Subcutaneous adipose tissue (tissue), 4 donors: ENCODE measurements around the gene HYAL3. TPM values are rescaled to one million over a fixed set of nuclear protein-coding genes. Genes with fewer than 3 reads are reported as not detected.

Experiments used
- CTCF ChIP-seq: fragments of 450-650 bp; IDR thresholded peaks from one replicate; pipeline ENCODE4 v1.5.1; 2016; ENCODE audit warnings: low read depth, mild to moderate bottlenecking, control low read depth, antibody characterized with exemption, moderate library complexity
- total RNA-seq, 4 donors: library from RNA; depleted of rRNA; stranded (reverse); fragments of >200 nt; gene quantifications; one replicate each; pipeline ENCODE4 v1.1.0, GENCODE V29; 2016

HYAL3 gene
- total RNA-seq, 4 donors from 2014 or later: 1.5 to 5.1 (median 3.4) TPM

DNA sequence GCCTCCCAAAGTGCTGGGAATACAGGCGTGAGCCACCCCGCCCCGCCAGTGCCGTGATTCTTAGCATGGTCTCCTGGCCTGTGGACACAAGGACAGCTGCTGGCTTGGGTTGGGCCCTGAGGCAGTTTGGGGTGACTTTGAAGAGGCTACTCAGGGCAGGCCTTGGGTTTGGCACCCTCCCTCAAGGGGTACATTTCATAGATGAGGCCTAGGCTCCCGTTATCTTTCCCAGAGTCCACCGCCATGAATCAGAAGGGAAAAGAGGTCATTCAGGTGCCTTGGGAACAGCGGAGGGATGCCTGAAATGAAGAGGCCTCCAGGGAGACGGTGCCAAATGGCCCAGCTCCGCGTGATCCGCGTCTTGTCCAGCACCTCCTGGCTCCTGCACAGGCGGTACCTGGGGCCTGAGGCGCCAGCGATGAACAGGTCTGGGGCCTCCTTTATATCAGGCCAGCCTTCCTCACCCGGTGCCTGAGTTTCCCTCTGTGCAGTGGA, 53.9 kb downstream of the HYAL3 start:
- TF ChIP-seq CTCF: no peak

- no peak for TF ChIP-seq CTCF
Measured at GRCh38 chr3:50243543-50243895, 55.7 kb downstream of the HYAL3 start.

DNA sequence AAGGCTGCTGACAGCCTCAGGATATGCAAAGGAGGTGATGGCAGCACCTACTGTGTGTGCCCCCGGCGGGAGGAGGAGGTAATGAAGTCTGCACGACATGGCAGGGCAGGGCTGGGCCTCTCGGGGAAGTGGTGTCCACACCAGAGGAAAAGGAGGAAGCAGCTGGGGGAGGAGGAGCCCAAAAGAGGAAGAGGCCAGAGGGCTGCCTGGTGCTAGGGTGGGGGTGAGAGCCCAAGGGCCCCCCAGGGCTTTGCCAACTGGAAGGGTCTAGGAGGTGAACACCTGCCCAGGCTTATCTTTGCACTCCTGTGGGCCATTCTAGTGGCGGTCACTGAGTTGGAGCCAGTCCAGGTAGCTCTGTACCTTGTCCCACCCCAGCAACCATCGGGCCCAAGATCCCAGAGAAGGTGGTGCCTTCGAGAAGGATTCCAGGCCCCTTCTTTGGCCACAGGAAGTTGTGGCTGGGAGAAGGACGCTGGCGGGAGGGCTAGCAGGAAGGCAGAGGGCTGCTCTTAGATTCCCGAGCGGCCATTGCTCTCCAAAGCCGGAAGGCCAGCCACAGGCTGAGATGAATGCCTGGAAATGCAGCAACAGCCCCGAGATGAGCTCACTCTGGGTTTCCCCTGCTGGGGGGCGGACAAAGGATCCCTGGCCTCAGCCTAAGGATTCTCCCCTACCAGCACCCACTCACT, 56.2 kb downstream of the HYAL3 start:
- no peak for TF ChIP-seq CTCF

Other genes starting within 250 kb of the HYAL3 start
- gene RBM5, start 210.5 kb downstream of the HYAL3 start, total RNA-seq: 100 to 1,000 TPM; 236 to 276 (median 256) TPM
- 10 to 100 TPM in 2 of 4 donors, 1 to 10 TPM in 2; 4.6 to 32.8 (median 11.5) TPM for gene SEMA3F, start 144.1 kb downstream of the HYAL3 start, total RNA-seq
- gene GNAT1, start 107.8 kb downstream of the HYAL3 start, total RNA-seq: not detected
- gene SLC38A3, start 94.1 kb downstream of the HYAL3 start, total RNA-seq: not detected
- 100 to 1,000 TPM; 208 to 300 (median 249) TPM for gene GNAI2, start 63.2 kb downstream of the HYAL3 start, total RNA-seq
- gene SEMA3B, start 30.3 kb downstream of the HYAL3 start, total RNA-seq: 10 to 100 TPM in 1 of 4 donors, 1 to 10 TPM in 3; 2.4 to 13.7 (median 7.0) TPM
- gene LSMEM2, start 20.3 kb downstream of the HYAL3 start, total RNA-seq: not detected
- gene IFRD2, start 7.0 kb downstream of the HYAL3 start, total RNA-seq: 10 to 100 TPM; 31.6 to 56.4 (median 52.2) TPM
- 10 to 100 TPM in 1 of 4 donors, 1 to 10 TPM in 3; 5.2 to 10.4 (median 6.6) TPM for gene NAA80, start within 50 bp of the HYAL3 start, total RNA-seq
- 10 to 100 TPM in 1 of 4 donors, 1 to 10 TPM in 3; 3.1 to 13.8 (median 4.7) TPM for gene HYAL1, start 4.2 kb upstream of the HYAL3 start, total RNA-seq
- gene HYAL2, start 23.3 kb upstream of the HYAL3 start, total RNA-seq: 100 to 1,000 TPM in 2 of 4 donors, 10 to 100 TPM in 2; 54.4 to 207 (median 117) TPM
- gene TUSC2, start 28.8 kb upstream of the HYAL3 start, total RNA-seq: 10 to 100 TPM; 17.8 to 27.5 (median 20.7) TPM
- gene RASSF1, start 41.4 kb upstream of the HYAL3 start, total RNA-seq: 10 to 100 TPM; 37.0 to 62.8 (median 54.1) TPM
- 1 to 10 TPM in 1 of 4 donors, not detected in 3; 1.5 TPM for gene ZMYND10, start 46.3 kb upstream of the HYAL3 start, total RNA-seq
- gene NPRL2, start 51.4 kb upstream of the HYAL3 start, total RNA-seq: 10 to 100 TPM; 14.3 to 18.8 (median 17.5) TPM
- 10 to 100 TPM; 13.9 to 22.0 (median 18.2) TPM for gene CYB561D2, start 51.5 kb upstream of the HYAL3 start, total RNA-seq
- 10 to 100 TPM; 30.5 to 44.5 (median 41.2) TPM for gene TMEM115, start 60.1 kb upstream of the HYAL3 start, total RNA-seq
- gene CACNA2D2, start 204.2 kb upstream of the HYAL3 start, total RNA-seq: 1 to 10 TPM in 1 of 4 donors, under 1 TPM in 2, not detected in 1; 0.65 to 1.7 (median 0.66) TPM